GM23338 (cell line): ENCODE measurements around the gene OR8K3. TPM values are rescaled to one million over a fixed set of nuclear protein-coding genes. Genes with fewer than 3 reads are reported as not detected.

Source experiments
- polyA plus RNA-seq: library from polyadenylated mRNA; unstranded; fragments of >200 nt; fragmentation: Nextera tagmentation; extraction: Ambion mirVana; gene quantifications from 2 replicates; pipeline ENCODE4 v1.2.1, GENCODE V29; 2016
- total RNA-seq: library from RNA; depleted of rRNA; stranded (reverse); fragments of >200 nt; shearing (Covaris generic); gene quantifications from 2 replicates; pipeline ENCODE4 v1.2.3, GENCODE V29; 2014; rRNA removed

The OR8K3 gene
- total and polyA plus RNA-seq, 2 experiments from 2014 or later, result not detected

Other genes with a start within 250 kb of the OR8K3 start
- gene OR8I2, start 221.8 kb upstream of the OR8K3 start, total RNA-seq, result not detected in 2 replicates
- gene OR8I2, start 221.8 kb upstream of the OR8K3 start, polyA plus RNA-seq, result not detected in 2 replicates
- not detected in 2 replicates for gene OR8H2, start 211.5 kb upstream of the OR8K3 start, total RNA-seq
- gene OR8H2, start 211.5 kb upstream of the OR8K3 start, polyA plus RNA-seq, result not detected in 2 replicates
- gene OR8H3, start 192.8 kb upstream of the OR8K3 start, total RNA-seq, result not detected in 2 replicates
- gene OR8H3, start 192.8 kb upstream of the OR8K3 start, polyA plus RNA-seq, result not detected in 2 replicates
- not detected in 2 replicates for gene OR8J3, start 174.9 kb upstream of the OR8K3 start, total RNA-seq
- not detected in 2 replicates for gene OR8J3, start 174.9 kb upstream of the OR8K3 start, polyA plus RNA-seq
- not detected in 2 replicates for gene OR8K5, start 154.8 kb upstream of the OR8K3 start, total RNA-seq
- not detected in 2 replicates for gene OR8K5, start 154.8 kb upstream of the OR8K3 start, polyA plus RNA-seq
- not detected in 2 replicates for gene OR5J2, start 138.5 kb upstream of the OR8K3 start, total RNA-seq
- not detected in 2 replicates for gene OR5J2, start 138.5 kb upstream of the OR8K3 start, polyA plus RNA-seq
- gene OR5T2, start 80.9 kb upstream of the OR8K3 start, total RNA-seq, result not detected in 2 replicates
- not detected in 2 replicates for gene OR5T2, start 80.9 kb upstream of the OR8K3 start, polyA plus RNA-seq
- not detected in 2 replicates for gene OR5T3, start 62.9 kb upstream of the OR8K3 start, total RNA-seq
- gene OR5T3, start 62.9 kb upstream of the OR8K3 start, polyA plus RNA-seq, result not detected in 2 replicates
- not detected in 2 replicates for gene OR5T1, start 41.0 kb upstream of the OR8K3 start, total RNA-seq
- not detected in 2 replicates for gene OR5T1, start 41.0 kb upstream of the OR8K3 start, polyA plus RNA-seq
- gene OR8H1, start 22.9 kb upstream of the OR8K3 start, total RNA-seq, result not detected in 2 replicates
- not detected in 2 replicates for gene OR8H1, start 22.9 kb upstream of the OR8K3 start, polyA plus RNA-seq
- not detected in 2 replicates for gene OR8K1, start 30.9 kb downstream of the OR8K3 start, total RNA-seq
- gene OR8K1, start 30.9 kb downstream of the OR8K3 start, polyA plus RNA-seq, result not detected in 2 replicates
- gene OR8J1, start 39.1 kb downstream of the OR8K3 start, total RNA-seq, result not detected in 2 replicates
- gene OR8J1, start 39.1 kb downstream of the OR8K3 start, polyA plus RNA-seq, result not detected in 2 replicates
- gene OR8U1, start 60.5 kb downstream of the OR8K3 start, total RNA-seq, result not detected in 2 replicates
- gene OR8U1, start 60.5 kb downstream of the OR8K3 start, polyA plus RNA-seq, result not detected in 2 replicates
- not detected in 2 replicates for gene OR5AL1, start 97.6 kb downstream of the OR8K3 start, total RNA-seq
- gene OR5AL1, start 97.6 kb downstream of the OR8K3 start, polyA plus RNA-seq, result not detected in 2 replicates
- gene OR5M3, start 158.2 kb downstream of the OR8K3 start, total RNA-seq, result not detected in 2 replicates
- gene OR5M3, start 158.2 kb downstream of the OR8K3 start, polyA plus RNA-seq, result not detected in 2 replicates
- gene OR5M8, start 176.2 kb downstream of the OR8K3 start, total RNA-seq, result not detected in 2 replicates
- not detected in 2 replicates for gene OR5M8, start 176.2 kb downstream of the OR8K3 start, polyA plus RNA-seq
- not detected in 2 replicates for gene OR5M11, start 228.1 kb downstream of the OR8K3 start, total RNA-seq
- gene OR5M11, start 228.1 kb downstream of the OR8K3 start, polyA plus RNA-seq, result not detected in 2 replicates